Measurements from ENCODE around the gene LRP1-AS.
A peak's percentile ranks its signal among the peaks of the same experiment; 100 is the strongest.
"Not testable (repeated sequence)": the region's sequence is repeated elsewhere in the genome, so short reads cannot be mapped to it uniquely, and the experiment has no call there.

The LRP1-AS gene

GRCh38 chr12:57127101-57127725, 20.2 kb downstream of the LRP1-AS start:
- Histone ChIP-seq H3K36me3 (no peaks in the 10 kb centered on the region), H4K20me1 (peaks cover 21% of the 10 kb centered on the region), H3K27ac (no peak overlapping the region), H3K9ac (peak overlapping the region; percentile 77; the same call in 1 of the 2 replicates), H3K9me3 (no peaks in the 10 kb centered on the region), H3K4me3 (peak overlapping the region; percentile 85), H3K27me3 (peaks cover 30% of the 10 kb centered on the region), H3K4me2 (peak overlapping the region; percentile 90), H3K4me1 (peaks cover 35% of the 10 kb centered on the region)
- TF ChIP-seq Cebpa-rat (IDR thresholded peaks at IDR 0.05), result no peak

GRCh38 chr12:57126561-57126960, 20.9 kb downstream of the LRP1-AS start:
- no peaks in the 10 kb centered on the region for H3K9me3 ChIP-seq
- peaks cover 30% of the 10 kb centered on the region for H3K27me3 ChIP-seq
- no peak for TF ChIP-seq Cebpa-rat (IDR thresholded peaks at IDR 0.05)
- no peak overlapping the region for H3K9ac ChIP-seq
- peaks cover 35% of the 10 kb centered on the region for H3K4me1 ChIP-seq
- H3K36me3 ChIP-seq, result no peaks in the 10 kb centered on the region
- no peak overlapping the region for H3K4me3 ChIP-seq
- peak overlapping the region; percentile 90; the same call in 1 of the 2 replicates for H3K4me2 ChIP-seq
- peaks cover 14% of the 10 kb centered on the region for H4K20me1 ChIP-seq
- H3K27ac ChIP-seq, result no peak overlapping the region

GRCh38 chr12:57126061-57126460, 21.4 kb downstream of the LRP1-AS start:
- peaks cover 9% of the 10 kb centered on the region for H4K20me1 ChIP-seq
- H3K27me3 ChIP-seq, result peaks cover 30% of the 10 kb centered on the region
- H3K9ac ChIP-seq, result no peak overlapping the region
- peaks cover 33% of the 10 kb centered on the region for H3K4me1 ChIP-seq
- TF ChIP-seq Cebpa-rat (IDR thresholded peaks at IDR 0.05), result no peak
- no peak overlapping the region for H3K4me2 ChIP-seq
- no peak overlapping the region for H3K4me3 ChIP-seq
- H3K9me3 ChIP-seq, result no peaks in the 10 kb centered on the region
- no peak overlapping the region for H3K27ac ChIP-seq
- H3K36me3 ChIP-seq, result no peaks in the 10 kb centered on the region

DNA sequence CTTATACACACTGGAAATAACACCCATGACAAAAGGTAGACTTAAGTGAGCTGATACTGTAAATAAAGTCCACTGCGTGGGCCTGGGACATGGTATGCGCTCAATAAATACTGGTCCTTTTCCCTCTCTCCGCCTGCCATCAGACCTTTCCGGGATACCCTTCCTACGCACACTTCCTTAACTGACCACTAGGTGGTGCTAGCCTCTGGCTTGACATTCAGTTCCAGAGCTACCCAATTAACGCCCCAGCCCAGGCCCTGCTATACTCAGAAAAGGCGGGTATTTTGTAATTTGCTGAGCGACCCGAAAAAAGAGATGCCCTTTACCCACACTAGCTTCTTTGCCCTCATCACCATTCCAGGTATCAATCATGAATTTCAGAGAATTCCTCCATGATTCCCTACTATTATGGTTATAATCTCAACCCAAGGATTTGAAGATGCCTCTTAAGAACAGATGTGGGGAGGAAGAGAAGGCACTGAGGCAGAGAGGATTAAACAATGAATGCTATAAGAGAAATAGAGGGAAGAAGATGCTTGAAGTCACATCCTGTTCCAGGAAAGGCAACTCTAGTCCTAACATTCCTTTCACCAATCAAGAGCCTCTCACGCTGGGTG, 23.1 kb downstream of the LRP1-AS start:
- peaks cover 27% of the 10 kb centered on the region for H3K27me3 ChIP-seq
- H3K4me1 ChIP-seq, result peaks cover 17% of the 10 kb centered on the region
- H4K20me1 ChIP-seq, result no peaks in the 10 kb centered on the region
- no peaks in the 10 kb centered on the region for H3K36me3 ChIP-seq
- H3K9ac ChIP-seq, result no peak overlapping the region
- no peak overlapping the region for H3K4me3 ChIP-seq
- no peak overlapping the region for H3K27ac ChIP-seq
- H3K9me3 ChIP-seq, result no peaks in the 10 kb centered on the region
- H3K4me2 ChIP-seq, result no peak overlapping the region
- TF ChIP-seq Cebpa-rat (IDR thresholded peaks at IDR 0.05), result no peak

- Histone ChIP-seq H3K27ac (no peak overlapping the region), H3K4me3 (no peak overlapping the region), H3K9me3 (no peaks in the 10 kb centered on the region), H3K4me2 (no peak overlapping the region), H3K9ac (no peak overlapping the region), H4K20me1 (no peaks in the 10 kb centered on the region), H3K36me3 (no peaks in the 10 kb centered on the region), H3K27me3 (peaks cover 27% of the 10 kb centered on the region), H3K4me1 (peaks cover 20% of the 10 kb centered on the region)
- TF ChIP-seq Cebpa-rat (IDR thresholded peaks at IDR 0.05), result no peak
Measured at GRCh38 chr12:57123813-57124212, 23.6 kb downstream of the LRP1-AS start.

DNA sequence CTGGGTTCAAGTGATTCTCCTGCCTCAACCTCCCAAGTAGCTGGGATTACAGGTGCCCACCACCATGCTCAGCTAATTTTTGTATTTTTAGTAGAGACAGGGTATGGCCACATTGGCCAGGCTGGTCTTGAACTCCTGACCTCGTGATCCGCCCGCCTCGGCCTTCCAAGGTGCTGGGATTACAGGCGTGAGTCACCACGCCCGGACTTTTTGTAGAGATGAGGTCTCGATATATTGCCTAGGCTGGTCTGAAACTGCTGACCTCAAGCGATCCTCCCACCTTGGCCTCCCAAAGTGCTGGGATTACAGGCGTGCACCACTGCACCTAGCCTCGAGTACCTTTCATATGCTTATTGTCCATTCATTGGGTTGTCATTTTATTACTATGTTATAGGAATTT, 26.7 kb downstream of the LRP1-AS start:
- not testable (repeated sequence) for H3K4me2 ChIP-seq, H3K36me3 ChIP-seq, H3K27me3 ChIP-seq, H3K4me1 ChIP-seq, H3K4me3 ChIP-seq, H3K9ac ChIP-seq, H3K9me3 ChIP-seq, H3K27ac ChIP-seq, H4K20me1 ChIP-seq

GRCh38 chr12:57119294-57120085, 27.9 kb downstream of the LRP1-AS start:
- peaks cover 8% of the 10 kb centered on the region; the same call in 1 of the 2 replicates for H3K4me1 ChIP-seq
- H3K27ac ChIP-seq, result no peak overlapping the region
- H3K4me3 ChIP-seq, result no peak overlapping the region
- peaks cover under 1% of the 10 kb centered on the region; the same call in 1 of the 2 replicates for H3K27me3 ChIP-seq
- H3K36me3 ChIP-seq, result no peaks in the 10 kb centered on the region
- no peaks in the 10 kb centered on the region for H4K20me1 ChIP-seq
- TF ChIP-seq Cebpa-rat (IDR thresholded peaks at IDR 0.05), result no peak
- no peak overlapping the region for H3K9ac ChIP-seq
- H3K9me3 ChIP-seq, result no peaks in the 10 kb centered on the region
- peak overlapping the region; percentile 2; the same call in 1 of the 2 replicates for H3K4me2 ChIP-seq

- H3K4me3 ChIP-seq, result no peak overlapping the region
- H4K20me1 ChIP-seq, result no peaks in the 10 kb centered on the region
- peaks cover 8% of the 10 kb centered on the region; the same call in 1 of the 2 replicates for H3K4me1 ChIP-seq
- H3K27ac ChIP-seq, result no peak overlapping the region
- no peak for TF ChIP-seq Cebpa-rat (IDR thresholded peaks at IDR 0.05)
- H3K36me3 ChIP-seq, result no peaks in the 10 kb centered on the region
- H3K4me2 ChIP-seq, result peak overlapping the region; percentile 2; the same call in 1 of the 2 replicates
- H3K9me3 ChIP-seq, result no peaks in the 10 kb centered on the region
- no peak overlapping the region for H3K9ac ChIP-seq
- no peaks in the 10 kb centered on the region for H3K27me3 ChIP-seq
Measured at GRCh38 chr12:57118711-57119271, 28.6 kb downstream of the LRP1-AS start.

DNA sequence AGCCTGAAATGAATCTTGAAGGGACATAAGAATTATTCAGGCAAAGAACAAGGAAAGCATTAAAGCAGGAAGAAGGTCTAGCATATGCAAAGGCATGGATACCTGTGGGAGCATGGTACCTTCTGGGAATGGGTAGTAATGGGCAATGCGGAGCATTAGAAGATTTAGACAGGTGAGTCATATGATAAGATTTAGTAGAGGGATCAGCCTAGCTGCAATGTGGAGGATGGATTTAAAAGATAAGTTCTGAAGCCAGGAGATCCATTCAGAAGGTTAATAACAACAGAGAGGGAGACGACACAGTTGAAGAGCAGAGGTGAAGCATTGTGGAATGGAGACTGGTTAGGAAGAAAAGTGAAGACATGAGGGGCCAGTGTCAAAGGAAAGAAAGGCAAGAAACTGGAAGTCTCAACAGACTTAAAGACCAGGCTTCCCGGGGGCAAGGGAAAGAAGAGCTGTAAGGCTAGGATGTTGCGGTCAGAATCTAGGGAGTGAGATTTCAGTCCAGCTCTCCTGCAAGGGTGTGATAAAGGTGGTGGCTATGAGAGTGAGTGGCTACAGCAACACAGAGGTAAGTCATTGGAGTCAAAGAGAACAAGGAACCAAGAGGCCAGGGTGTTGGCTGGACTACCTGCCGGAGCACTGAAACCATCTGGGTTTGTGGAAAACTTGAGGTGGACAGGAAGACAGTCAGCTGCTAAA, 30.7 kb downstream of the LRP1-AS start:
- no peaks in the 10 kb centered on the region for H4K20me1 ChIP-seq
- no peak overlapping the region for H3K4me2 ChIP-seq
- no peaks in the 10 kb centered on the region for H3K27me3 ChIP-seq
- TF ChIP-seq Cebpa-rat (IDR thresholded peaks at IDR 0.05), result no peak
- H3K36me3 ChIP-seq, result no peaks in the 10 kb centered on the region
- H3K4me3 ChIP-seq, result no peak overlapping the region
- H3K9ac ChIP-seq, result no peak overlapping the region
- no peak overlapping the region for H3K27ac ChIP-seq
- peaks cover 16% of the 10 kb centered on the region for H3K4me1 ChIP-seq
- no peaks in the 10 kb centered on the region for H3K9me3 ChIP-seq
